Glomerular visceral epithelial cell (primary cell): ENCODE measurements around the gene BSN.
"Not testable (repeated sequence)": the region's sequence is repeated elsewhere in the genome, so short reads cannot be mapped to it uniquely, and the experiment has no call there.

Experiments
- DNase-seq: peaks from one replicate; pipeline ENCODE4 v3.0.0-alpha.2; 2016; ENCODE audit errors: extremely low spot score

Gene BSN

DNA sequence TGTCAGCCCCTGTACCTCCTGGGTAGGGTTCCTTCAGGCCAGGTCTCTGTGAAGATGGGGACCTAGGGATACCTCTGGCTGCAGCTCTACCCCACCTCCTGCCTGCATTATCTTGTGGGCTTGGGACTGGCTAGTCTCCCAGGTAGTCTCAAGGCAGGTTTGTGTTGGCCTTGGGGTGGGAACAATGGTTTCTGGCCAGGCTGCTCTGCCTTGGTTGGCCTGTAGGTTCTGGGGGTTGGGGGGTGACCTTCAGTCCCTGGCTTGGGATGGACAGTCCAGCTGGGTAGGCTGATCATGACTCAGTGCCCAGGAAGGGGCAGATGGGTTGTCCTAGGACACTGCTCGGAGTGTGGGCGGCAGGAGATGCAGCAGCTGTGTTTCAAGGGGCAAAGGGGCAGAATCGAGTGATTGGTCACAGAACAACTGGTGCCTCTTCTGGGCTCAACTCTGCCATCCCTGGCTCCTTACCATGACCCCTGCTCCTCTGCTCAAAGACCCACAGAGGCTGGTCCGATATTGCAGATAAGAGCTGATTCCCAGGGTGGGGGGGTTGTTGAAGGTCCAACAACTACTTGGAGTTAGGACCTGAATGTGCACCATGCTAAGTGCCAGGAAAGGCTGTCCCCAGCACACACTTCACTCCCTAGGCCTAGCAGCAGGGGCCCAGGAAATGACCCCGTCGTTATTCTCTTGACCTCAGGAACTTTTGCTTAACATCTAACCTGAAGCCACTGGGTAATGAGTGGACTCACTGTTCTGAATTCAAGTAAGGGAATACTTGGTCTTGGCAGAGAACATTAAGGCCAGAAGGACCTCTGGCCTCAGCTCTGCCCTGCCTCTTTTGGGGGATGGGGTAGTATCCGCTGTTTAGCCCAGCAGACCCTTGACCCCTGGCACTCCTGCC is 18.1 kb upstream of the BSN start:
- DNase-seq, result no peak

DNA sequence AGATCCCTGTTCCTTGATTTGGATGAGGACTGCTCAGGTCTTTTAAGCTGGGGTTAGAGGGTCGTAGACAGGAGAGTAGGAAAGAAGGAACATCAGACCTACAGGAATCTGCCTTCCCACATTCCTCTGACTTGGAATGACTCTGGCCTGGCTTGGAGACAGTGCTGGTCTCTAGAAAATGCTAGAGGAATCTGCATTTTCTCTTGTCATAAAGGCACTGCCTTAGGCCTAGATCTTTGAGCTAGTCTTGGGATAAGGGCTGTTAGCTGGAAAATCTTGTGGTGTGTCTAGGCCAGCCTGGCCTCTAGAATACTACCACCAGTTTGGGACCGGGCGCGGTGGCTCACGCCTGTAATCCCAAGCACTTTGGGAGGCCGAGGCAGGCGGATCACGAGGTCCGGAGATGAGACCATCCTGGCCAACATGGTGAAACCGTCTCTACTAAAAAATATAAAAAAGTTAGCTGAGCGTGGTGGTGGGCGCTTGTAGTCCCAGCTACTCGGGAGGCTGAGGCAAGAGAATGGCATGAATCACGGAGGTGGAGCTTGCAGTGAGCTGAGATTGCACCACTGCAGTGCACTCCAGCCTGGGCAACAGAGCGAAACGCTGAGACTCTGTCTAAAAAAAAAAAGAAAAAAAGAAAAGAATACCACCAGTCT is 17.3 kb upstream of the BSN start:
- peak; percentile 26 for DNase-seq

DNA sequence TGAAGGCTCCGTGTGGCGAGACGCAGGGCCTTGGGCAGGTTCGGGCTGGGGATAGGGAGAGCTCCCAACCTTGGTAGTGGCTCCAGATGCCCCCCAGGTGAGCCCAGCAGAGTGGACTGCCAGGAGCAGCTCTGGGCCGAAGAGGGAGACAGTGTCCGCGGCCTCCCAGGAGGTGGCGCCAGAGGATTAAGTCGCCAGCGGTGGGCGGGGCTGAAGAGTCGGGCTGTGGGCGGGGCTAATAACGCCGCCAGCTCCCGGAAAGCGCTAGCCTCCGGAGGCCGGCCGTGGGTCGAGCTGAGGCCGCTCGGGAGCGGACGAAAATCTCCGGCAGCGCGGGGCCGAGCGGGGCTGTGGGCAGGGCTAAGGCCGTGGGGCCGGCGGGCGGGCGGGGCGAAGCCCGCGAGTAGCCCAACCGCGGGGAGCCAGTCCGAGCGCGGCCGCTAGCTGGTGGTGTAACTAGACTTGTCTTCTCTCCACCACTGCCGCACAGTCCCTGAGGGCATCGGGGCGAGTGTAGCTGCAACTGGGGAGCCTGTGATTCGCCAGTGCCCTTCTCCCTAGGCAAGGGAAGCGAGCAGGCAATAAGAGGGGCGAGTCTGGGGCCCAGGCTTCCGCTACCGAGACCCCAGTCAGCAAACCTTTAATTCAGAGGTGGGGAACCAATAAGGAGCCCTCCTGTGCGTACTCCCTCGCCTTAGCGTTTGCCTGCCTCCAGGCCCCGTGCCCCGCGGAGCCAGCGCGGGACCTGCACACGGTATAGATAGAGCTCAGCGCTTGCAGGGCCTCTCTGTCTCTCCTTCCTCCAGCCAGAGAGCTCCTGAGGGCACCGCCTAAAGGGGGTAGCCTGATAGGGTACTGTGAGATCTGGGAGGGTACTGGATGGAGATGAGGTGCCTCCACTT is 14.4 kb upstream of the BSN start:
- peak; percentile 97 for DNase-seq

DNA sequence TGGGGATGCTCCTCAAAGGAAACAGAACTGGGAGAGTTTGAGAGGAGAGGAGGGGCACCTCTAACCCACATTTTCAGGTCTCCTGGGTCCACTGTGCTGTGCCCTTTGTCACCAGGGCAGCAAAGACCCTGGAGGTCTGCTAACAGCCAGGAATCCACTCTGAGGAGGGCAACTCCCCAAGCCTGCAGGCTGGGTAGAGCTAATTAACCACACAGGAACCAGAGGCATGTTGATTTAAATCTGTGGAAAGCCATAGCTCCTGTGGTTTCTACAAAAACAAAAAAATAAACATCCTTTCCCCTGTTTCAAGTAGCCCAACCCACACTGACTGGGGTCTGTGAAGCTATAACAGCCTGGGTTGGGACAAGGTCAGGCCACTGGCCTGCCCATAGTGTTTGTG is 2.2 kb upstream of the BSN start:
- DNase-seq, result no peak

DNA sequence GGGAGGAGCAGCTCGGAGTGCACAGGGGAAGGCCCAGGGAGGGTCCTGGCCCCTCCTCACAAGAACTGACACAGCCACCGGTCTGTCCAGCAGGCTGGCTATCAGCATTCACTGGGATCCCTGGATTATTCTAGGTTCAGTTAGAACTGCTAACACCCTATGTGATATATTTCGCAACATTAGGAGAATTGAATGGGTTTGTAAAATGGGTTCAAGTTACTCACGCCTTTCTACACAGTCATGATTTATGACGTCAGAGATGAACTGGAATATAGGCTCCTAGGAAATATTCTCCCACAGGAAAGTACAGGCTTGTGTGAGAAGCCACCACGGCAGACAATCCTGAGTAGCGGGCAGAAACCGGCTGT is 969 bp upstream of the BSN start:
- no peak for DNase-seq

DNA sequence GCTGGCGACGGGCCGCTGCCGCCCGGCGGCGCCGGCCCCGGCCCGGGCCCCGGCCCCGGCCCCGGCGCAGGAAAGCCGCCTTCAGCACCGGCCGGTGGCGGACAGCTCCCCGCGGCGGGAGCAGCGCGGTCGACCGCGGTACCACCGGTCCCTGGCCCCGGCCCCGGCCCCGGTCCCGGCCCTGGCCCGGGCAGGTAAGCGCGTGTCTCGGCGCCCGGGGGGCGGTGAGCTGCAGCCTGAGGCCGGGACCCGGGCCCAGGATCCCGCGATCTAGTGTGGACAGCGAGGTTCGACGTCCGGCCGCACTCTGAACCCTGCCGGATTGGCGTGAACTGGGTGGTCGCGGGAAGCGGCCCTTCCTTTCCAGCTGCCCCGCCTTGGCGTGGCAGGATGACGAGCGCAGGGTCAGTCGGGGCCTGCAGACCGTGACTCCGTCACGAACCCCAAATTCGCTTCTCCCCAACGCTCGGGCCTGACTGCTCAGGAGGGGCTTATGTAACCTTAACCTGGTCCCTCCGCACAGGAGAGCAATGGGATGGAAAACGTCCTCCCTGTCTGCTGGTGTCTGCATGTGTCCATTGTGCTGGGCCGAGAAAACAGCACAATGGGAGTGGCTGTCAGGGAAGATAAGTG is 472 bp downstream of the BSN start:
- DNase-seq, result no peak

DNA sequence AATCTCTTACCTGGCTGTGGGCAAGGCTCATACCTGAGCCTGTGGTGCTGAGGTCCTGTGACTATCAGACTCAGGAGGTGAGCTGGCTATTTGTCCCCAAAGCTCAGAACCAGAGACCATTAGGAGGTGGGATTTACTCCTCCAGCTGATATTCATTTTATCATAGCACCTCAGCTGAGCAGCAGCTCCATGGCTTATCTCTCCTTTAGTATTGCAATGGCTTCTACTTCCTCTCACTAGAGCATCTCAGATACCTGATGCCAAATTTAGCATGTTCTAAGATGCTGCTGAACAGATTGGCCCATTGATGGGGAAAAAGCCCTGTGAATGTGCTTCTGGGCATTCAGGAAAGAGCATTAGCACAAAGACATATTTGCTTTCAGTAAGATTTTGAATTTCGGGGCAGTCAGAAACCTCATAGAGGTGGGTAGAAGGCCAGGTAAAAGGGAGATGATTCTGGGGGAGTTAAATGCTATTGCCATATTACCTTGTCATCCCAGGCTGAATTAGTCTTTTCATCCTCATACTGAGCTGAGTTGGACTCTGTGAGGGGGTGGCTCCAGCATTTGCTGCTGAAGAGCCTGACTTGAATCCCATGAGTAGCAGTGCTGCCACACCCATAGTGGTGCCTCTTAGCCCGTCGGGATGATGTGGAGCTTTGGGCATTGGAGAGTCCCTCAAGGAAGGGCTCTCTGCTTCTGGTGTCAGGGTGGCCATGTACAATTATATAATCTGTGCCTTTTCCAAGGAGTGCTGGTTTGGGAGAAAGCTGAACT is 2.4 kb downstream of the BSN start:
- DNase-seq, result no peak

DNA sequence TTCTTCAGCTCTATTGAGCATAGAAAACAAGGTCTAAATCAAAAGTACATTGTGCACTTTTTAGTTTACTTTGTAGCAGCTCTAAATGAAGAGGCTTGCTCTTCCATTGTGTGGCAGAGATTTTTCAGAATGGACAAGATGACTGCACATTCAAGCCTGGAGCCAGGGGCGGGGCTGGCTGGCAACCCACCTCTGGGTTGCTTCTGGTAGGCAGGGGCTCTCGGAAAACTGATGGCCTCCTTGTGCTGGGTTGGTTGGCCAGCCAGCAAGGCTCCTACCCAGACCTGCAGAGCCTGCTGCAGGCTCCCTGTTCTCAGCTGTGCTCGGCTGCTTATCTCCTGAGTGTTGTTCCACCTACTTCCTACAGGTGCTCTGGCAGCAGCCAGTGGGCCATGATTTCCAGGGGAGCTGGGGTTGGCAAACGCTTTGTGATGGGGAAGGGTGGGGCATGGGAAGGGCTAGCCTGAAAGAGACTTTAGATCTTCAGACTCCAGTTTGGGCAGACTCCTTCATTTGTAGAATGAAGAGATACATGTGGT is 8.8 kb downstream of the BSN start:
- no peak for DNase-seq

DNA sequence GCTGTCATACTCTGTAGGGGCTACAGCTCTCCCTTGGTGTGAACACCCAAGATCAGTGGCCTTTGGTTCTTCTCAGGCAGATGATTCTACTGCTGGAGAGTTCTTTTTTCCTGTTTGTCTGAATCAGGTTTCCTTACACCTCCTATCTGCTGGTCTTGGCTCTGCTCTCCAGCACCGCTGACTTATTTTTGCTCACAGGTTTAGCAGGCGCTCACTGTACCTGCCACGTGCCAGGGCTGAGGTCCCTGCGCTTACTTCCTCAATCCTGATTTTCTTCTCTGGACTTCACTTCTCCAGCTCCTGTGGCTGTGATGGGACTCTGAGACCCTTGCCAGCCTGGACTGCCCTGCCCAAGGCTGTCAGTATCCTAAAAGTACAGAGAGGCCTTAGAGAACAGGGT is 9.5 kb downstream of the BSN start:
- no peak for DNase-seq

DNA sequence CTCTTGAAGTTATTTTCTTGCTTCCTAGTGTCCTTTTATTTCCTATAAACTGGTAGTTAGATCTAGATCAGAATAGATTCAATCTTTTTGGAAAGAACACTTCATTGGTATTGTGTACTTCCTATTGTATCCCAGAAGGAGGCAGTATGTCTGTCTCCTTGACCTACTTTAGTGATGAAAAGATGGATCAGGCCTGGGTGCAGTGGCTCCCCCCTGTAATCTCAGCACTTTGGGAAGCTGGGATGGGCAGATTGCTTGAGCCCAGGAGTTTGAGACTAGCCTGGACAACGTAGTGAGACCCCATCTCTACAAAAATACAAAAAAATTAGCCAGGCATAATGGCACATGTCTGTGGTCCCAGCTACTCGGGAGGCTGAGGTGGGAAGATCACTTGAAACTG is 12.0 kb downstream of the BSN start:
- no peak for DNase-seq

DNA sequence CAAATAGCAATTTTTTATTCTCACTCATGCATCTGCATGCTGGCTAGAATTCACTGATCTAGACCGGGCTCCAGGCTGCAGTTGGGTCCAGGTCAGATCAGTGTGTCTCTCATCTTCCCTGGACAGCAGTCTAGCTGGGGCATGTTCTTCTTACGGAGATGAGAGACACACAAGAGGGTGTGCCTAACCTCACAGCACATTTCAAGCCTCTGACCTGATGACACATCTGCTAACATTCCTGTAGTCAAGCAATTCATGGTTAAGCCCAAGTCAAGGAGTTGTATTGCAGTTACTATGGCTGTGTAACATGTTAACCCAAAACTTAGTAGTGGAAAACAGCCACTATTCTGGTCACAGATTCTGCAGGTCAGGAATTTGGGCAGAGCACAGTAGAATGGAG is 13.1 kb downstream of the BSN start:
- DNase-seq, result no peak

DNA sequence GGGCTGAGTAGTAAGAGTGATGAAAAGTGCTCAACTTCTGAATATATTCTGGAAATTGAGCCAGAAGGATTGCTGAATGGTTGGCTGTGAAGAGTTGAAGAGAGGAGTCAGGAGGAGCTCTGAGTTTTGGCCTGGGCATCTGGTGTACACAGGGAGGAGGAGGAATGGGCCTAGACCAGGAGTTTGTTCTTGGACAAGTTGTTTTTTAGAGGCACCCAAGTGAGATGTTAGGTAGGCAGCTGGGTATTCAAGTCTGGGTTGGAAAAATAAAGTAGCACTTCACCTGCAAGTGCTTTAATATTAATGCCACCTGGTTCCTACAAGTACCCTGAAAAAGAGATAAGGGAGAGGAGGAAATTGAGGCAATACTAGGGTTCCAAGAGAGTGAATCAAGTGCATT is 14.7 kb downstream of the BSN start:
- no peak for DNase-seq

DNA sequence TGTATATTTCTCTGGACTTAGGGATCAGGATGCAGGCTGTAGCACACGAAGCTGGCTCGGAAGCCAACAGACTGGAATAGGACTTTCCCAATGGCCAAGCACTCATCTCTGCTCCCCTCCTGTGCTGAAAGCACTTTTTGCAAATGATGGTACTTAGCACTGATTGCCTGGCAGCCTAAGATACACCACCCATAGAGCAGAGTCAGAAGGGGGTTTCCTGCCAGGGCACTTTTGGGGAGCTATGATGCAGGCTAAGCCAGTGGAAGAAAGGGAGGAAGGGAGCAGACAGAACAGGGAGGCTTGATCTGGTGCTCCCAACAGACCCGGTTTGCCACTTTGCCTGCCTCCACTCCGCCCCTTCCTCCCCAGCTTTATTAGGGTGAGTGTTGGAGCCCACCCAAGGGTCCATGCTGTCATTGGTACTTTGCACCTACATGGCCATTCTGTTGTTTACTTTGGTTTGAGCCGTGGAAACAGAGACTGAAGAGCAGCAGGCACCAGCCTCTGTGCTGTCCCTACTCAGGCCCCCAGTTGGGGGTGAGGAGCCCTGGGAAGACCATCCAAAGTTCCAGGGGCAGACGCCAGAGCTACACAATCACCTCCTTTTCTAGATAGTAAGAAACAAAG is 15.9 kb downstream of the BSN start:
- DNase-seq, result no peak

DNA sequence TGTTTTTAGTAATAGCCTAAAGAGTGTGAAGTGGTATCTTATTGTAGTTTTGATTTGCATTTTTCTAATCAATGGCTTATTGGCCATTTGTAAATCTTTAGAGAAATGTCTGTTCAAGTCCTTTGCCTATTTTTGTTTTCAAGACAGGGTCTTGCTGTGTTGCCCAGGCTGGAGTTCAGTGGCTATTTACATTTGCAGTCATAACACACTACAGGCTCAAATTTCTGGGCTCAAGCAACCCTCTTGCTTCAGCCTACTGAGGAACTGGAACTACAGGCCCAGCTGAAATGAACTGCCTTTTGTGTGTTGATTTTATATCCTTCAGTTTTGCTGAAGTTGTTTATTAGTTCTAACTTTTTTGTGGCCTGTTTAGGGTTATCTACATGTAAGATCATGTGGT is 27.9 kb downstream of the BSN start:
- DNase-seq, result no peak

DNA sequence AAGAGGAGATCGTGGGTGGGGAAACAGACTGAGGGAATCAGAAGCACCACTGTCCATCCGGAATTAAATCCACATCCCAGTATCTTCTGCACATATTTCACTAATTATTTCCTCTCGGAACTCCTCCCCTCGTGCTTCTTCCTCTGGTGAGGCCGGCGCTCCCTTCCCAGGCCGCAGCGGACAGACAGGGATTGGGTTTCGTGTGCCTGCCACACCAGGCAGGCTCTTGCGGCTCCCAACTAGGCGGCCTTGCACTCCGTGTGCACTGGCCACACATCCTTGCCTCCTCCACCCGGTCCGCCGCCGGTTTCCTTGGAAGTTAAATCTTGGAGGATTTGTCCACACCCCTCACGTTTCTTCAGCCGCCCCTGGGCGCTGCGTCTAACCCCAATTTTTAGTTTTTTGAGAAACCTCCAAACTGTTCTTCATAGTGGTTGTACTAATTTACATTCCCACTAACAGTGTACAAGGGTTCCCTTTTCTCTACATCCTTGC is 31.0 kb downstream of the BSN start:
- not testable (repeated sequence) for DNase-seq

DNA sequence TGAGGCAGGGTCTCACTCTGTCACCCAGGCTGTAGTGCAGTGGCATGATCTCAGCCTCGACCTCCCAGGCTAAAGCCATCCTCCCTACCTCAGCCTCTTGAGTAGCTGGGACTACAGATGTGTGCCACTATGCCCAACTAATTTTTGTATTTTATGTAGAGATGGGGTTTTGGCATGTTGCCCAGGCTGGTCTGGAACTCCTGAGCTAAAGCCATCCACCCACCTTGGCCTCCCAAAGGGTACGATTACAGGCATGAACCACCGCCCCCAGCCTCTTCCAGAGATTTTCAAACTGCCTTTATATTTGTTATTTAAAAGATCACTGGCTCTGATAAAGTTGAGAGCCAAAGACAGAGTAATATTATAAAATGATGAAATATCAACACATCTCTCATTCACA is 37.3 kb downstream of the BSN start:
- no peak for DNase-seq

DNA sequence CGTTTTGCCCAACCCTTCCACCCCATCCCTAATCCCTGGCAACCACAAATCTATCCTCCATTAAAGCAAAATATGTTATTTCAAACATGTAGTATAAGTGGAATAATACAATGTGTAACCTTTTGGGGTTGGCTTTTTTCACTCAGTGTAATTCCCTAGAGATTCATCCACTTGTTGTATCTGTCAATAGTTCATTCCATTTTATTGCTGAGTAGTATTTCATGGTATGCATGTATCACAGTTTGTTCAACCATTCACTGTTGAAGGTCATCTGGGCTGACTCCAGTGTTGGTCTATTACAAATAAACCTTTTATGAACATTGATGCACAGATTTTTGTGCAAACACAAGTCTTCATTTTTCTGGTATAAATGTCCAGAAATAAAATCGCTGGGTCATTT is 38.8 kb downstream of the BSN start:
- no peak for DNase-seq

DNA sequence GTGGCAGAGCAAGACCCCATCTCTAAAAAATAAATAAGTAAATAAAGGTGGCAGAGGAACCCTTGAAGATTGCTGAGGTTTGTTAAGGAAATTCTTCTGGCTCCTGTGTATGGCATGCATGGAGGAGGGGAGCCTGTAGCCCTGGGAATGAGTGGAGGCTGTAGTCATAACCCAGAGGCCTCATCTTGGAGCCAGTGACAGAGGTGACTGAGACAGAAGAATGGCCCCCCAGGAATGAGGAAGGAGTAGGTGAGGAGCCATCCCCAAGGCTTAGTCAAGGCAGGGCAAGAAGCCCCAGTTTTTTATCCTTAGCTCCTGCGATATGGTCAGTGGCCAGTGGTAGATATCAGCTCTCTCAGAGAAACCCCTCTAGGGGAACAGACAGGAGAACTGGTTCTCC is 46.5 kb downstream of the BSN start:
- DNase-seq, result no peak

DNA sequence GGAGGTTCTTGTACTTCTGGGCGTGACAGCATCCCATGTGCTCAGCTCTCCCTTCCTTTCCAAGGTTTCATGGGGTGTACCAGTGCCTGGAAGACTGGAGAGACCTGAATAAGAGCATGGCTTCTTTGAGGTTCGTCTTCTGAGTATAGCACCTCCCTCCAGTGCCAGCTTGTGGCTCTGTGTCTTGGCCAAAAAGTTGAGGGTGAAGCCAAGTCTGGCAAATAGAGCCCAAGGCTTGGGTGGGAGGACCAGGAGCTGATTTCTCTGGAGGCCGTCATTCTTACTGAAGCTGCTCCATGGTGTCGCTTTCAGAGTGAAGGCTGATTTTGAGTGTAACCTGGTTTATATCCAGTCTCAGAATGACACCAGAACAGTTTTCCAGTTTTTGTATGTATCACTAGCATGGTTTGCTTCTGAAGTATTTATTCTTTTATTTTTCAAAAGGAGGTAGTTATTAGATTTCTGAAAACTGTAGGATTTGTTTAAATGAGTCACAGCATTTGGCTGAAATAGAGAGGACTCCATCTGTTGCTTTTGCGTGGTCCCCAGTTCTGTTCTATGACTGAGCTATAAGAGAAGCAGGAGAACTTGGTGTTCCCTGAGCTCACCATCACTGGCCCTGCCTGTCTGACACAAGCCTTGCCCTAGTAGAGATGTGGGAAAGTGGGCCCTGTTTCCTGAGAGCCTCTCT is 47.2 kb downstream of the BSN start:
- no peak for DNase-seq
